ENCODE data around the gene GPR149. TPM values are rescaled to one million over a fixed set of nuclear protein-coding genes. Genes with fewer than 3 reads are reported as not detected.
"Not testable (repeated sequence)": the region's sequence is repeated elsewhere in the genome, so short reads cannot be mapped to it uniquely, and the experiment has no call there.

GPR149 gene
- polyA plus RNA-seq, 1 donor (not counting 4 experiments of a cell fraction or from before 2014, with no cell fraction given): not detected

- H3K4me2 ChIP-seq (ENCODE audit: control insufficient read depth, extremely low read depth, insufficient read depth, low read depth, low read length): no peak overlapping the region
- no peak for DNase-seq (ENCODE audit: low read depth, low spot score)
- H4K20me1 ChIP-seq (ENCODE audit: control insufficient read depth, extremely low read depth, insufficient read depth, low read length): no peaks in the 10 kb centered on the region
- H3K9ac ChIP-seq (ENCODE audit: control insufficient read depth, extremely low read depth, insufficient read depth, low read length): no peak overlapping the region
- H3K27ac ChIP-seq (ENCODE audit: control insufficient read depth, insufficient read depth, low read length): no peak overlapping the region
- H3K36me3 ChIP-seq (ENCODE audit: control insufficient read depth in 2 of 2, extremely low read depth in 1 of 2, insufficient read depth in 2 of 2, low read length in 2 of 2): no peaks in the 10 kb centered on the region
- no peaks in the 10 kb centered on the region for H3K9me1 ChIP-seq (ENCODE audit: control insufficient read depth, extremely low read depth, insufficient read depth, low read length)
- dilution Hi-C loops (cut with MboI; ENCODE audit: extremely low pct_ligation_motif_present, low sequenced_read_pairs): no loop called here
- no peak overlapping the region for H2AFZ ChIP-seq (ENCODE audit: control insufficient read depth, low read length)
- no peak for FAIRE-seq
- no peaks in the 10 kb centered on the region for H3K79me2 ChIP-seq (ENCODE audit: control insufficient read depth, insufficient read depth, low read length)
- H3K9me3 ChIP-seq (ENCODE audit: control insufficient read depth, low read depth, low read length): no peaks in the 10 kb centered on the region
- peaks cover under 1% of the 10 kb centered on the region for H3K4me1 ChIP-seq (ENCODE audit: control insufficient read depth, extremely low read depth, insufficient read depth, low read length)
- TF ChIP-seq EZH2 (IDR thresholded peaks at IDR 0.05; ENCODE audit: low read length) (no peak), CTCF (optimal IDR thresholded peaks at IDR 0.05 in 1 of 3, IDR thresholded peaks at IDR 0.05 in 1 of 3, conservative IDR thresholded peaks at IDR 0.05 in 1 of 3; ENCODE audit: extremely low read depth in 1 of 3, insufficient read depth in 2 of 3, low read length in 3 of 3) (no peak)
- H3K27me3 ChIP-seq (ENCODE audit: control insufficient read depth, extremely low read depth, insufficient read depth, low read length): no peaks in the 10 kb centered on the region
- H3K4me3 ChIP-seq (ENCODE audit: control insufficient read depth in 2 of 3, extremely low read depth in 1 of 3, insufficient read depth in 2 of 3, low read depth in 1 of 3, low read length in 3 of 3): no peak overlapping the region
These were observed 28.6 kb upstream of the GPR149 start for GRCh38 chr3:154458560-154458959.

GRCh38 chr3:154439081-154439480 is 9.1 kb upstream of the GPR149 start:
- FAIRE-seq; DNase-seq (ENCODE audit: low read depth, low spot score); H3K9ac ChIP-seq (ENCODE audit: control insufficient read depth, extremely low read depth, insufficient read depth, low read length); H3K79me2 ChIP-seq (ENCODE audit: control insufficient read depth, insufficient read depth, low read length); H3K9me1 ChIP-seq (ENCODE audit: control insufficient read depth, extremely low read depth, insufficient read depth, low read length); H3K4me2 ChIP-seq (ENCODE audit: control insufficient read depth, extremely low read depth, insufficient read depth, low read depth, low read length); H3K4me3 ChIP-seq (ENCODE audit: control insufficient read depth in 2 of 3, extremely low read depth in 1 of 3, insufficient read depth in 2 of 3, low read depth in 1 of 3, low read length in 3 of 3); H3K27ac ChIP-seq (ENCODE audit: control insufficient read depth, insufficient read depth, low read length); dilution Hi-C loops (cut with MboI; ENCODE audit: extremely low pct_ligation_motif_present, low sequenced_read_pairs); H3K4me1 ChIP-seq (ENCODE audit: control insufficient read depth, extremely low read depth, insufficient read depth, low read length); H3K27me3 ChIP-seq (ENCODE audit: control insufficient read depth, extremely low read depth, insufficient read depth, low read length); H4K20me1 ChIP-seq (ENCODE audit: control insufficient read depth, extremely low read depth, insufficient read depth, low read length); H2AFZ ChIP-seq (ENCODE audit: control insufficient read depth, low read length); H3K9me3 ChIP-seq (ENCODE audit: control insufficient read depth, low read depth, low read length); H3K36me3 ChIP-seq (ENCODE audit: control insufficient read depth in 2 of 2, extremely low read depth in 1 of 2, insufficient read depth in 2 of 2, low read length in 2 of 2): not testable (repeated sequence)

- H3K27me3 ChIP-seq (ENCODE audit: control insufficient read depth, extremely low read depth, insufficient read depth, low read length): peaks cover 25% of the 10 kb centered on the region
- no peak overlapping the region for H2AFZ ChIP-seq (ENCODE audit: control insufficient read depth, low read length)
- H3K9me1 ChIP-seq (ENCODE audit: control insufficient read depth, extremely low read depth, insufficient read depth, low read length): no peaks in the 10 kb centered on the region
- H3K4me3 ChIP-seq (ENCODE audit: control insufficient read depth in 2 of 3, extremely low read depth in 1 of 3, insufficient read depth in 2 of 3, low read depth in 1 of 3, low read length in 3 of 3): no peak overlapping the region
- no peak overlapping the region for H3K4me2 ChIP-seq (ENCODE audit: control insufficient read depth, extremely low read depth, insufficient read depth, low read depth, low read length)
- DNase-seq (ENCODE audit: low read depth, low spot score) (no peak), FAIRE-seq (no peak)
- H3K79me2 ChIP-seq (ENCODE audit: control insufficient read depth, insufficient read depth, low read length): no peaks in the 10 kb centered on the region
- H3K36me3 ChIP-seq (ENCODE audit: control insufficient read depth in 2 of 2, extremely low read depth in 1 of 2, insufficient read depth in 2 of 2, low read length in 2 of 2): no peaks in the 10 kb centered on the region
- no peaks in the 10 kb centered on the region for H3K9me3 ChIP-seq (ENCODE audit: control insufficient read depth, low read depth, low read length)
- dilution Hi-C loops (cut with MboI; ENCODE audit: extremely low pct_ligation_motif_present, low sequenced_read_pairs): no loop called here
- H4K20me1 ChIP-seq (ENCODE audit: control insufficient read depth, extremely low read depth, insufficient read depth, low read length): no peaks in the 10 kb centered on the region
- H3K9ac ChIP-seq (ENCODE audit: control insufficient read depth, extremely low read depth, insufficient read depth, low read length): no peak overlapping the region
- no peak for TF ChIP-seq EZH2 (IDR thresholded peaks at IDR 0.05; ENCODE audit: low read length)
- TF ChIP-seq CTCF (optimal IDR thresholded peaks at IDR 0.05 in 1 of 3, IDR thresholded peaks at IDR 0.05 in 1 of 3, conservative IDR thresholded peaks at IDR 0.05 in 1 of 3; ENCODE audit: extremely low read depth in 1 of 3, insufficient read depth in 2 of 3, low read length in 3 of 3): no peak
- H3K4me1 ChIP-seq (ENCODE audit: control insufficient read depth, extremely low read depth, insufficient read depth, low read length): no peaks in the 10 kb centered on the region
- H3K27ac ChIP-seq (ENCODE audit: control insufficient read depth, insufficient read depth, low read length): no peak overlapping the region
These were observed 1.1 kb upstream of the GPR149 start for GRCh38 chr3:154431043-154431442.

Measured in keratinocyte (primary cell).